ENCODE data around the gene NTSR1.
"Not testable (repeated sequence)": the region's sequence is repeated elsewhere in the genome, so short reads cannot be mapped to it uniquely, and the experiment has no call there.

The NTSR1 gene

DNA sequence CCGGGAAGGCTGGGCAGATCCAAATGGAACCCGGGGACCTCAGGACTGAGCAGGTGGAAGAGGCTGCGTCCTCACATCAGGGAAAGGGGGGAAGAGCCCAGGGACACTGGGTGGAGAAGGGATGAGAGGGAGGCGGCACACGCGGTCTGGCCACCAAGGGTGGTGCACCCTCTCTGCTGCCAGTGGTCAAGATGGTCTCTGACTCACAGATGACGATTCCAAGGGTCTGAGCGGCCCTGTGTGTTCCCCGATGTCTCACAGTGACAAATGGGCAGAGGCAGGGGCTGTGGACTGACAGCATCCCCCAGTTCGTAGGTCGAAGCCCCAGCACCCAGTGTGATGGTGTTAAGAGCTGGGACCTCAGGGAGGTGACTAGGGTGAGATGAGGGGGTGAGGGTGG lies 34.3 kb upstream of the NTSR1 start:
- no peak for DNase-seq (ENCODE audit: low read depth)

DNA sequence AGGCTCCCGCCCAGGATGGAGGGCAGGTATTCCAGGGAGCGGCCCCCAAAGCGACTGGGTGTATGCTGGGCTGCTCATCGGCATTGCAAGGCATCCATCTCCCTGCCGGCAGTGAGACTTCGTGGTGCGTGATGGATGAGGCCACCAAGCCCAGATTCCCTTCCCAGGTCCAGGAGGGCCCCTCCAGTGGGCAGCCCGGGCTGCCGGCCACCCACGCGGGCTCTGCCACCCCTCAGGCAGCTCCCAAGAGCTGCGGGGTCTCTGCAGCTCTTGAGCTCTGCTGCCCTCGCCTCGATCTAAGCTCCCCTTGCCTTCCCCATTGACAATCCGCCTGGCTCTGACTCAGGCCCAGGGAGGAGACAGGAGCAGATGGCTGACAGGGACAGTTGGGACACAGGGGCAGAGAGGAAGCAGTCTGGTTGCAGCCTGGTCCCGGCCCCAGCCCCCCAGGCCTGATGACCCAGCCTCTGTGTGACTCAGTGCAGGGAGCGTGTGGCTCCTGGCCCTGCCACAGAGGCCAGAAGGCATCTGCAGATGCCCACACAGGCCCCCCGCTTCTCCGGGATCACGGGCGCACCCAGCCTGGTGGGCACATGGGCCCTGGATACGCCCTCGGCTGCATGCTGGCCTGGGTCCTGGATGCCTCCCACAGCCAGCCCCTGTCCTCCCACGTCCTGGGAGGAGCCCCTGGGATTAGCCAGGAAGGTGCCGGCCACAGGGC lies 33.3 kb upstream of the NTSR1 start:
- no peak for DNase-seq (ENCODE audit: low read depth)

DNA sequence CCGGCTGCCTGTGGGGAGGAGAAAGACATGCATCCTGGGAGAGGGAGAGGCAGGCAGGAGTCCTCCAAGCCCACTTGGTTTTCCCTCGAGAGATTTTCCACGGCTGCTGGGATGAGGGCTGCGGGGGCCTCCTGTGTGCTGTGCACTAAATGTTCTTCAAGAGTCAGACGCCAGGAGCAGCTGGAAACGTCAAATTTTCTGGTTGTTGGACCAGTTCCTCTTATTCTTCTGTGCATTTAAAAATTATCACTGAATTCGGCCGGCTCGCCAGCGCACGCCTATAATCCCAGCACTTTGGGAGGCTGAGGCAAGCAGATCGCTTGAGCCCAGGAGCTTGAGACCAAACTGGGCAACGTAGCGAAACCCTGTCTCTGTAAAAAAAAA lies 32.8 kb upstream of the NTSR1 start:
- no peak for DNase-seq (ENCODE audit: low read depth)

DNA sequence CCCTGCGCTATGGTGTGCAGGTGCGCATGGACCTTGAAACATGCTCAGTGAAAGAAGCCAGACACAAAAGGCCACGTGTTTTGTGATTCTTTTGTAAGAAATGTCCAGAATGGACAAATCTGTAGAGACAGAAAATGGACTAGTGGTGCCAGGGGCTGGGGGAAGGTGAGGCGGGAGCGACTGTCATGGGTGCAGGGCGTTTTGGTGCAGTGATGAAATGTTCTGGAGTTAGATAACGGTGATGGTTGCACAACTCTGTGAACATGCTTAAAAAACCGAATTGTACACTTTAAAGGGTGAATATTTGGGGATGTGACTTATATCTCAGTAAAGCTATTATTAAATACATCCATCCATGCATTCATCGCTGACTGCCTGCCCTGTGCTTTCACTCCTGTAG lies 31.7 kb upstream of the NTSR1 start:
- no peak for DNase-seq (ENCODE audit: low read depth)

DNA sequence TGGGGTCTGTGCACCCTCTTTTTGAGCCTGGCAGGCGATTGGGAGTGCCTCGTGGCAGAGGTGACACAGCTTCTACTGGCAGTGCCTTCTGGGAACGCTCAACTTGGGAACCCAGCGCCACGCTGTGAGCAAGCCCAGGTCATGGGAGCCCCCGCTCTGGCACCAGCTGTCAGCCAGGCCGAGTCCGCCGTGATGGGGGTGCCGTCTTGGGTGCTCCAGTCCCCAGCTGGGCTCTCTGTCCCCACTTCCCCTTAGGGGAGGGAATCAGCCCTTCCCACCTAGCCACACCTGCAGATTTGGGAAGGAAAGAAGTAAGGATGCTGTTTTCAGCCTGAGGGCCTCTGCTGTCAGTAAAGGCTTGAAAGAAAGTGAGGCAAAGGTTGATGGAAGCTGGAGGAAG lies 31.0 kb upstream of the NTSR1 start:
- no peak for DNase-seq (ENCODE audit: low read depth)

DNA sequence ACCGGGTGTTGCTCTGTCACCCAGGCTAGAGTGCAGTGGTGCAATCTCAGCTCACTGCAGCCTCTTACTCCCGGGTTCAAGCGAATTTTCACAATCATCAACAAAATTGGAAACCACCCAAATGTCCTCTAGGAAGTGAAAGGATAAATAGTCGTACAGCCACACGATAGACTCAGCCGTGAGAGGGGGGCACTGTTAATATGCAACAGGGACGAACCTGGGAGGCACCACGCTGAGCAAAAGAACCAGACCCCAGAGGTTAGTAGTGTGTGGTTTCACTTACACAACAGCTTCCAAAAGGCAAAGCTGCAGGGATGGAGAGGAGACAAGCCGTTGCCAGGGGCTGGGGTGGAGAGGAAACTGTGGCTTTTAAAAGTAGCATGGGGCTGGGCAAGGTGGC lies 30.1 kb upstream of the NTSR1 start:
- DNase-seq (ENCODE audit: low read depth) = no peak

DNA sequence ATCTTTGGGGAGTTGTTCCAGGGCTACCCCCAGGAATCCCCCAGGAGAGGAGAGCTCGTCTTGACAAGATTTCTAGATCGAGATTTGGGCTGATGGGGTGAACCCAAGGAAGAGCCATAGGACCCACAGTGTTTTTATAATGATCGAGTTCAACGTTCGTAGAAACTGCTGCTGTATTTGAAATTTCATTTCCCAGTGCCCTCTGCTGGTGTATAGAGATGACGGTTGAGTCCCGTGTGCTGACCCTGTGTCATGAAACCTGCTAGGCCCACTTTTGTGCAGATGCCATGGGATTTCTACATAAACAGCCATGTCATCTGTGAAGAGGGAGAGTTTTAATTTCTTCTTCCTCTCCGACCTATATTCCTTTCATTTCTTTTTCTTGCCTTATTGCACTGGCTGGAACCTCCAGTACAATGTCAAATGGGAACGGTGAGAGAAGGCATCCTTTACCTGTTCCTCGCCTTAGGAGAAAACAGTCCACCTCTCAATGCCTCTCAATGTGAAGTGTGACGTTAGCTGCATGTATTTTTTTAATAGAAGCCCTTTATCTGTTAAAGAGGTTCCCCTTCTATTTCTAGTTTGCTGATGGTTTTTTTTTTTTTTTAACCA lies 28.6 kb upstream of the NTSR1 start:
- no peak for DNase-seq (ENCODE audit: low read depth)

DNA sequence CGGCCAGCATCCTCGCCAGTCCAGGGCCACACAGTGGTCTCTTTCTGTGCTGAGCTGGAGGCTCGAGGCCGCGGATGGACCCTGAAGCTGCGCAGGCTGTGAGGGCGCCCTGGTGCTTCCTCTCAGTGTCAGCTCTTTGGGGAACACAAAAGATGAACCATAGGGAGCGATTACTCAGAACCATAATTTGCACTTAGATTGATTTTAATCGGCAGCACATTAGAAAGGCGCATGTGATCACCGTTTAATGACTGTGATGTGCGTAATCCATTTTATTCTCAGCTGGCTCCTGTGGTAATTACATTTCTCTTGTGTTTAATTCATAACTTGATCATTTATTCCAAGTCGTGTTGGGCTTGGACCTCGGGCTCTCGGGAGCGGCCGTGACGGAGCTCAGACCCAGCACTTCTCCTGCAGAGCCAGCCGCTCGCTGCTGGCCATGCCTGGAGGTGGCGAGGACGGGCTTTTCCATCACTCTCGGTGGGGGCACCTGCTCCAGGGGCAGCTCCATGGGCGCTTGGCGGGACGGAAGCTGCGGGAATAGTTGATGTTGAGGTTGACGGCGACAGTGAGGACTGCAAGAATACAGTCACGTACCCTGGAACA lies 25.6 kb upstream of the NTSR1 start:
- DNase-seq (ENCODE audit: low read depth) = no peak

DNA sequence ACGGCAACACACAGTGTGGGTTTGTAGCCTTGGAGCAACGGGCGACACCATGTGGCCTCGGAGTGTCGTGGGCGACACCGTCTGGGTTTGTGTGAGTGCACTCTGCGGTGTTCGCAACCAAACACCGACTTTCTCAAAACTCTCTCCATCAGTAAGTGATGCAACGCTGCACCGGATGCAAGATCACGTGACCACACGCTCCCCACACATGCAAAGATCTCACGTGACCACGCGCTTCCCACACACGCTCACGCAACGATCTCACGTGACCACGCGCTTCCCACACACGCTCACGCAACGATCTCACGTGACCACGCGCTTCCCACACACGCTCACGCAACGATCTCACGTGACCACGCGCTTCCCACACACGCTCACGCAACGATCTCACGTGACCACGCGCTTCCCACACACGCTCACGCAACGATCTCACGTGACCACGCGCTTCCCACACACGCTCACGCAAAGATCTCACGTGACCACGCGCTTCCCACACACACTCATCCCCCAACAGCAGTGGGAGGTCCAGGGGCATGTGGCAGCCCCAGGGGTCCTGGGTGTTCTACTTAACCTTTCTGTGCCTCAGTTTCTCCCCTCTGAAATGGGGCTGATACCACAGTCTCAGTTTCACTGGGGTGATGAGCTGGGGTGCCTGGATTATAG lies 24.8 kb upstream of the NTSR1 start:
- DNase-seq (ENCODE audit: low read depth) = not testable (repeated sequence)

DNA sequence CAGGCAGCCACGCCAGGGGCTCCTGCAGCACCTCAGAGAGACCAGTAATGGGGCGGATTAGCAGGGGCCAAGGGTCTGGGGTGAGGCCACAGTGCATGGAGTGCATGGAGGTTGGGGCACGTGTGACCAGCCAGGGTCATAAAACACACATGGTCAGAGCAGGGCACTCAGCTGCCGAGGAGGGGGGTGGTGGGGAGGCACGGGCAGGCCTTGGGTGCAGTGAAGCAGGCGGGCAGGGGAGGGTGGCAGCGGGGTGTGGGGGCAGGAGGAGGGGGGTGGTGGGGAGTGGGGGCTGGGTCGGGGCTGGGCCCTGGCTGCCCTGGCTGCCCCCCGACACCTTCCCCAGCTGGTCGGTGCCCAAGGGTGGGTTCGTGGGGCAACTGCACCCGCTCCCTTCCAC lies 23.7 kb upstream of the NTSR1 start:
- DNase-seq (ENCODE audit: low read depth) = no peak

DNA sequence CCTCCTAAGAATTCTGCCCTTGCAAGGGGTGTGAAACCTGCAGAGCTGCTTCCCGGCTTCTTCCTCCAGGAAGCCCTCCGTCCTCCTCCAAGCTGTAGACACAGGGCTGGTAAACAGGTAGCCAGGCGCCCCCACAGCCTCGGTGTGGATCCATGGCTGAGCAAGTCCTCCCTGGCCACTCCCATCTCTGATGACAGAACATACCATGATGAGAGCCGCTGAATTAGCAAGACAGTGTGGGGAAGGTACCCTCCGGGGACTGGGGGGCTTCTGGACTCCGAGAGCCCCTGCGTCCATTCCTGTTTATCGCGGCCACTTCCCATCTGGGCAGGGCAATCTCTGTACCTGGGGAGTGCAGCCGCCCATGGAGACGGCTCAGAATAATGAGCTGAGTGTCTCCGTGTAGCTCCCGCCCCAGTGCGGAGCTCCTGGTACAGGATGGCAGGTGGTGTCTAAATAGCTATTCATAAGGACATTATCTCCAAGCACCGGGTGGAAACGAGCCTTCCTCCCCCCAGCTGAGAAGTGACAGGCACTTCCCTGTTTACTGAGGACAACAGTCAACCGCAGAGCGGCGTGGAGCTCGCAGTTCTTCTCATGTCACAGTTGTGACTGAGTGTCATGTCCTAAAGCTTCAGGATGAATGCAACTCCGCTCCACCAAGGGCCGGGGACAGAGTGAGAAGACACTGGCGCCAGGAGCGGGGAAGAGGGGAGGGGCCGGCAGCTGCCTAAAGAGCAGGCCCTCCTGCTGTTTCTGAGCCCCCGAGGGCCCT lies 22.7 kb upstream of the NTSR1 start:
- DNase-seq (ENCODE audit: low read depth) = no peak

DNA sequence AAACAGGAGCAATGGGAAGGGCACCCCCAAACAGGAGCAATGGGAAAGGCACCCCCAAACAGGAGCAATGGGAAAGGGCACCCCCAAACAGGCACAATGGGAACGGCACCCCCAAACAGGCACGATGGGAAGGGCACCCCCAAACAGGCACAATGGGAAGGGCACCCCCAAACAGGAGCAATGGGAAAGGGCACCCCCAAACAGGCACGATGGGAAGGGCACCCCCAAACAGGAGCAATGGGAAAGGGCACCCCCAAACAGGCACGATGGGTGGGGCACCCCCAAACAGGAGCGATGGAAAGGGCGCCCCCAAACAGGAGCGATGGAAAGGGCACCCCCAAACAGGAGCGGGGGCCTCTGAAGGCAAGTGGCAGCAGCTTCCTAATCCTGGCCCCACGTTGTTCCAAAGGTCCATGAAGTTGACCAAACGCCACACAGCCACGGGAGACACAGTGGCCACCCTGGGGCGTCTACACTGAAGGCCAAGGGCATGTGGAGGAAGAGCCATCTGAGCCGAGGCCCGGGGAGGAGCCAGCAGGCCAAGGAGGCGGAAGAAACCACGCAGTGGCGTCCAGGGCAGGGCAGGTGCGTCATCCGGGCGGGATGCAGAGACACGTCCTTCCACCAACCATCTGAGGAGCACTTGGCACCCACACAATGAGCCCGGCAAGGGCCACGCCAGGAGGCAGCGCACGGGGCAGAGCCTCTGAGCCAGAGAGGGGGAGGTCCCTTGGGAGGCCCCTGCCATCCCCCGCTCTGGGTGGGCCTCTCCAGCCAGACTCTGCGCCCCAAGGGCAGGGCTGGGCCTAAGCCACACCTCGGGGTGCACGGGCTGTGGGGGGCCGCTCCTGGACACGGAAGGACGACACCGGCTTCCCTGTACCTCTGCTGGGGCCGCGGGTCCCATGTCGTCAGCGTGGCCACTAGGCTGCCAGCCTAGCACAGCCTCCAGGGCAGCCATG lies 21.5 kb upstream of the NTSR1 start:
- no peak for DNase-seq (ENCODE audit: low read depth)

DNA sequence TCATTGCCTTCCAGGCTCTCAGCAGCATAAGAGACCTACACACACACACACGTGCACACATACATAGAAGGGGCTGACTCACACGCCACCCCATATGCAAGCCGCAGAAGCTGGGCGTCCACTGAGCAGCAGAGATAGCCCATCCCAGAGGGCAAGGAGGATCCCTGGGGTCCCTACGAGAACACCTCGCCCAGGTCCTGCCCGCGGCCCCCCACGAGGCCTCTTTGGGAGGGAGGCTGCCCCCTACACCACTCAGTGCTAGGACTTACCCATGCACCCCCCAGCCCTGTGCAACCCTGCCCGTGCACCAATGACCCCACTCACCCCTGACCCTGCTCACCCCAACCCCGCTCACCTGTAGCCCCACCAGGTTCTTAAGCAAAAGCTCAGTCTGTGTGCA lies 20.6 kb upstream of the NTSR1 start:
- DNase-seq (ENCODE audit: low read depth) = no peak

DNA sequence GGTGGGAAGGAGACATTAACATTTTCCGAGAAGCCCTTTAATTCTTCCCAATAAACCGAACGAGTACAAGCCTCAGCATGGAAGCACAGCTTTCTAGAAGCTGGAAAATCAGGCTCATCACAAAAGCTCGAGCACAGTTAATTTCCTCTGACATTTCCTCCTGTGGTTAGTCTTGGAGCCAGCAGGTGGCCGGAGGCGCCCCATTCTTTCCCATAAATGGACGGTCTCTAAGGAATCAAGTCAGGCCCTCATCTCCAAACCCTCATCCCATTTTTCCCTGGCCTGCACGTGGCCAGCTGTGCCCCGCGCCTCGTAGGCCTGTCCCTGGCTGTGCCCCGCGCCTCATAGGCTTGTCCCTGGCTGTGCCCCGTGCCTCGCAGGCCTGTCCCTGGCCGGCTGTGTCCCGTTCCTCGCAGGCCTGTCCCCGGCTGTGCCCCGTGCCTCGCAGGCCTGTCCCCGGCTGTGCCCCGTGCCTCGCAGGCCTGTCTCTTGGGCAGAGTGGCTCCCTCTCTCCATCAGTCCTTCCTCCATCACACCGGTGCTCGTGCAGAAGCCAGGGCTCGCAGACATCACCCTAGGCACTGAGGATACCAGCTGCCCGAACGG lies 19.7 kb upstream of the NTSR1 start:
- DNase-seq (ENCODE audit: low read depth) = no peak

DNA sequence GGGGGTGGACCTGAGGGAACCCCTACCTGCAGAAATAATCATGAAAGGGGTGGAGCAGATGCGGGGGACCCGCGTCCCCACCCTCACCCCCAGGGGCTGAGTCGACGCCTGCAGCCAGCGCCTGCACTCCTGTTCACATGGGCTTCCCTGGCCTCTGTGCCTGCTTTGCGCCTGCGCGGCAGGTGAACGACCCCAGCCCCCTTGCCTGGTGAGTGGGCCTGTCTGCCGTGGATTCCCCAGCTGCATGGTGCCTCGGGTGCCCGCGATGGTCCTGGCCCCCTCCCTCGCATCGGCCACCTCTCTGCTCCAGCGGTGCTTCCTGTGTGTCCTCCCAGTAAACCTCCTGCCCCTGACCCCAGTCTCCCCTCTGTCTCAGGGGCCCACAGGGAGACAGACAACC lies 18.8 kb upstream of the NTSR1 start:
- DNase-seq (ENCODE audit: low read depth) = no peak

DNA sequence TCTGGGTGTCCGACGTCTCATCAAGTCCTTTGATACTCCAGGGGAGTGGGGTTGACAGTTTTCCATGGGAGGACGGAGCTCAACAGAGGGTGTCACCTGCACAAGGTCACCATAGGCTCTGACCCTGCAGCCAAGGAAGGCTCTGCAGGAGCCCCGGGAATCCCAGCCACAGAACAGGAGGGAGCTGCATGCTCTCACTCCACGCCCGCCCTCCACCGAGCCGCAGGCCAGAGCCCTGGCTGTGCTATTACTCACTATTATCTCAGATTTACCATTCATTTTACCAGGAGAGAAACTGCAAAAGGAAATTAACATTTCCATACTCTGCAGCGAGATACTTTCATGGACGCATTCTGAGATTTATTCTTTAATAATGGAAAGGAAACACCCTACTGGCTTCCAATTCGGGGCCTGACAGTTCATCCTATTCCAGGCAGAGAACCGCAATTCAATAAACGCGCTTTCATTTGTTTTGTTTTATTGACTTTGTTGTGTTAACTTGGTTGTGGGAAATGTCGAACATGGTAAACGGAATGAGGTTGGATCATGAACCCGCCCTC lies 18.3 kb upstream of the NTSR1 start:
- DNase-seq (ENCODE audit: low read depth) = no peak

DNA sequence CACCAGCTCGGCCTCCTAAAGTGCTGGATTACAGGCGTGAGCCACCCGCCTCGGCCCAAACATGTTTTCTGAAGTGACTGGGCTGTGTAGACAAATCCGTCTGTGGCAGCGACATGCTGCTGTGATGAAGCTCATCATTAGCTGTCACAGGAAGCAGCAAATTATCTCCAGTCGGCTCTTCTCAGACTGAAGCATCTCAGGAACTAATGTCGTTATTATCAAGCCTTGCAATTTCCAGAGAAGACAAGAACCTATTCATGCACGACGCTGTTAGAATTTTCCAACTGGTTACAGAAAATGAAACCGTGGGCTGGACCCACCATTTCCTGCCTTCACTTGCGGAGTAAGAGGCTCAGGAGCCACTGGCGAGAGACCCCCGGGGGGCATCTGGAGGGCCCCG lies 17.1 kb upstream of the NTSR1 start:
- no peak for DNase-seq (ENCODE audit: low read depth)

DNA sequence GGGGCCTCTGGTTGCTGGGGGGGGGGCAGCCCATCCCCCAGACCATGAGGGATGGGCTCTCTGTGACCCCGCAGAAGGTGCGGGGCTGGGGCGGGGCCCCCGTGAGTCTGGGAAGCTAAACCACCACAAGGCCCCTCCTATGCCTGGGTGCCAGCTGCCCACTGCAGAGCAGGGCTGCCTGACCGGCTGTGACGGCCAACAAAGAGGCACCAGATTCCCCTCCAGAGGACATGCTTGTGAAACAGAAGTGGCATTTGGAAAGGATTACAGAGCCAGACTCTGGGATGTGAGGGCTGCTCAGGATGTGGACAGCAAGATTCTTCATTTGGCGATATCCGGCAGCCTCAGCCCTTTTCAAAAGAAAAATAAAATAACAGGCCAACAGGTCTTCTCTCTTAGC lies 16.5 kb upstream of the NTSR1 start:
- no peak for DNase-seq (ENCODE audit: low read depth)

DNA sequence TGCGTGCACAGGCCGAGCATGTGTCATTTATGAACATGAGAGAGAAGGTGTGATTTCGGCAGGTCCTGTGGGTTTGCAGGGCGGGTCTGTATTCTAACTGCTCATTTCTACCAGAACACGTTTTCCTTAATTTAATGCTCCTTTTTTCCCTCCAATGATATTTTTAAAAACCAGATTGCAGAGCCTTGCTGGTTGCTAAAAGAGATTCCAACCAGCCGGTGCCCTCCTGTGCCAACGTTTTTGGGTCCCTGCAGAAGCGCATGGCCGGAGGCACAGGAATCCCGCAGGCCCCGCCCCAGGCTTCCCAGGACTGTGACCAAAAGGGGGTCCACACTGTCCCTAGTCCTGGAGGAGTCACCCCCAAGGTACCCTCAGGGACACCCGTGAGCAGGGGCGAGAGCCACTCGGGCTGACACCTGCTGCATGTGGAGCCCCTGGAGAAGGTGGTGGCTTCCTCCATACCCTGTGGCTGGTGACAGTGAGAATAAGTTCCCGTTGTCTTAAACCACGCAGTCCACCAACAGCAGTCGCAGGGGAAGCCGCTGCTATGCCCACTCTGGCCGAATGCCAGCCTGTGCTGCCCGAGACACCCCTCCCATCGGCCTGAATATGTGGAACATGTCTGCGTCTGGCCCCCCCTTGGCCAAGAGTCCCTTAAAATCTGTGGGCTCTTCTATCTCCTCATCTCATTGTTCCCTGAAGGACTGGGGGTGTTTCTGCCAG lies 15.7 kb upstream of the NTSR1 start:
- no peak for DNase-seq (ENCODE audit: low read depth)

DNA sequence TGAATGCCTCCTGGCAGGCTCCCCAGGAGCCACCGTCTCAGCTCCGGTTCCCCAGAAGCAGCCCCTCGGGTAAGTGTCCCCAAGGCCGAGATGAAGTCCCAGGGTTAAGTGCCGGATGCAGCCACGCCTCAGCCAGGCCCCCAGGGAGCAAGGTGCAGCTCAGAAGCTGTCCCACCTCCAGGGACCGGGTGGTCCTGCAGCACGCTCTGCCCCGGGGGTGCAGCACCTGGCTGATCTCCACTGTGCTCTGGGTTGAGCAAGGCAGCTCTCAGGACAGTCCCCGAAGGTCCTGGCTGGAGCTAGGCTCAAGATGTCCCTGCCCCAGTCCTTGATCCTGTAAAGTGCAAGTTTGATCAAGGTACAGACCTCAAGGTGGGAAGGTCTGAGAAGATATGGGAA lies 15.1 kb upstream of the NTSR1 start:
- DNase-seq (ENCODE audit: low read depth) = no peak

Measured in stimulated activated CD8-positive, alpha-beta memory T cell treated with anti-CD3 and anti-CD28 coated beads, Interleukin-7, amount 100 ng/mL, for 24 hours (primary cell).